ENCODE results near the gene PPP1R37.

DNA sequence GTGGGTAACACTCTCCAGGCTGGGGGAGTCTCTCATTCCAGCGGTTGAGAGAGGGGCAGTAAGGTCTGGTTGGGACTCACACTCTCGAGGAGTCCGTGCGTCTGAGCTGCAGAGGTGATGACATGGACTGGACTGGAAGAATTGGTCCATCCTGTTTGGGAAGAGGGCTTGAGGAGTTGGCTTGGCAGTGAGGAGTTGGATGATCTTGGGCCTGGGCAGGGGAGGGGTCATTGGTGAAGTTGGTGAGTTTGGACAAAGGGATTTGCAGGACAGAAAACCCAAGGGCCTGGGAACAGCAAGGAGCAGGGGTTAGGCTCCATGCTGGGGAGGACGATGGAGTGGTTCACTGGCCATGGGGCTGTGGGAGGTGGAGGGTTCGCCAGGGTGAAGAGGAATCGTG is 3.7 kb downstream of the PPP1R37 start:
- TF ChIP-seq, protein P1, sequence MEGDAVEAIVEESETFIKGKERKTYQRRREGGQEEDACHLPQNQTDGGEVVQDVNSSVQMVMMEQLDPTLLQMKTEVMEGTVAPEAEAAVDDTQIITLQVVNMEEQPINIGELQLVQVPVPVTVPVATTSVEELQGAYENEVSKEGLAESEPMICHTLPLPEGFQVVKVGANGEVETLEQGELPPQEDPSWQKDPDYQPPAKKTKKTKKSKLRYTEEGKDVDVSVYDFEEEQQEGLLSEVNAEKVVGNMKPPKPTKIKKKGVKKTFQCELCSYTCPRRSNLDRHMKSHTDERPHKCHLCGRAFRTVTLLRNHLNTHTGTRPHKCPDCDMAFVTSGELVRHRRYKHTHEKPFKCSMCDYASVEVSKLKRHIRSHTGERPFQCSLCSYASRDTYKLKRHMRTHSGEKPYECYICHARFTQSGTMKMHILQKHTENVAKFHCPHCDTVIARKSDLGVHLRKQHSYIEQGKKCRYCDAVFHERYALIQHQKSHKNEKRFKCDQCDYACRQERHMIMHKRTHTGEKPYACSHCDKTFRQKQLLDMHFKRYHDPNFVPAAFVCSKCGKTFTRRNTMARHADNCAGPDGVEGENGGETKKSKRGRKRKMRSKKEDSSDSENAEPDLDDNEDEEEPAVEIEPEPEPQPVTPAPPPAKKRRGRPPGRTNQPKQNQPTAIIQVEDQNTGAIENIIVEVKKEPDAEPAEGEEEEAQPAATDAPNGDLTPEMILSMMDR (IDR thresholded peaks at IDR 0.05) = no peak
- TF ChIP-seq POLR2AphosphoS5 (IDR thresholded peaks at IDR 0.05; ENCODE audit: low read depth, low read length) = no peak
- TF ChIP-seq, protein P2, sequence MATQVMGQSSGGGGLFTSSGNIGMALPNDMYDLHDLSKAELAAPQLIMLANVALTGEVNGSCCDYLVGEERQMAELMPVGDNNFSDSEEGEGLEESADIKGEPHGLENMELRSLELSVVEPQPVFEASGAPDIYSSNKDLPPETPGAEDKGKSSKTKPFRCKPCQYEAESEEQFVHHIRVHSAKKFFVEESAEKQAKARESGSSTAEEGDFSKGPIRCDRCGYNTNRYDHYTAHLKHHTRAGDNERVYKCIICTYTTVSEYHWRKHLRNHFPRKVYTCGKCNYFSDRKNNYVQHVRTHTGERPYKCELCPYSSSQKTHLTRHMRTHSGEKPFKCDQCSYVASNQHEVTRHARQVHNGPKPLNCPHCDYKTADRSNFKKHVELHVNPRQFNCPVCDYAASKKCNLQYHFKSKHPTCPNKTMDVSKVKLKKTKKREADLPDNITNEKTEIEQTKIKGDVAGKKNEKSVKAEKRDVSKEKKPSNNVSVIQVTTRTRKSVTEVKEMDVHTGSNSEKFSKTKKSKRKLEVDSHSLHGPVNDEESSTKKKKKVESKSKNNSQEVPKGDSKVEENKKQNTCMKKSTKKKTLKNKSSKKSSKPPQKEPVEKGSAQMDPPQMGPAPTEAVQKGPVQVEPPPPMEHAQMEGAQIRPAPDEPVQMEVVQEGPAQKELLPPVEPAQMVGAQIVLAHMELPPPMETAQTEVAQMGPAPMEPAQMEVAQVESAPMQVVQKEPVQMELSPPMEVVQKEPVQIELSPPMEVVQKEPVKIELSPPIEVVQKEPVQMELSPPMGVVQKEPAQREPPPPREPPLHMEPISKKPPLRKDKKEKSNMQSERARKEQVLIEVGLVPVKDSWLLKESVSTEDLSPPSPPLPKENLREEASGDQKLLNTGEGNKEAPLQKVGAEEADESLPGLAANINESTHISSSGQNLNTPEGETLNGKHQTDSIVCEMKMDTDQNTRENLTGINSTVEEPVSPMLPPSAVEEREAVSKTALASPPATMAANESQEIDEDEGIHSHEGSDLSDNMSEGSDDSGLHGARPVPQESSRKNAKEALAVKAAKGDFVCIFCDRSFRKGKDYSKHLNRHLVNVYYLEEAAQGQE (IDR thresholded peaks at IDR 0.05; ENCODE audit: insufficient read depth in 1 of 2, low read depth in 2 of 2, low read length in 1 of 2) = no peak
